Testis (tissue), 3 donors: Measurements from ENCODE around the gene ABHD2. TPM values are rescaled to one million over a fixed set of nuclear protein-coding genes. Genes with fewer than 3 reads are reported as not detected.

Experiments used
- DNase-seq: peaks from one replicate; pipeline ENCODE4 v3.0.0-alpha.2; 2019
- H3K27ac ChIP-seq, 2 donors: fragments of 200-600 bp; sonication (generic); one replicate each; pipeline ENCODE4 v1.5.1; 2019
- H3K27me3 ChIP-seq: fragments of 200-600 bp; sonication (generic); one replicate; pipeline ENCODE4 v1.5.1; 2019
- H3K36me3 ChIP-seq: fragments of 200-600 bp; sonication (generic); one replicate; pipeline ENCODE4 v1.5.1; 2017; ENCODE audit warnings: low read depth; ENCODE audit errors: missing control alignments
- H3K4me1 ChIP-seq: fragments of 200-600 bp; sonication (generic); one replicate; pipeline ENCODE4 v1.5.1; 2019
- H3K4me3 ChIP-seq, 2 donors: fragments of 200-600 bp; sonication (generic); one replicate each; pipeline ENCODE4 v1.5.1; 2017 to 2019
- H3K9me3 ChIP-seq: fragments of 200-600 bp; sonication (generic); one replicate; pipeline ENCODE4 v1.5.1; 2017
- POLR2A ChIP-seq: fragments of 450-650 bp; IDR thresholded peaks from one replicate; pipeline ENCODE4 v1.6.1; 2017; ENCODE audit warnings: antibody characterized with exemption, mild to moderate bottlenecking, moderate library complexity
- WGBS, 2 donors: methylation state at CpG; one replicate each; pipeline ENCODE4 v1.1.5; 2018; 5-methylcytosine and 5-hydroxymethylcytosine counted together
- intact Hi-C: fragments of 100-400 bp; cut with DNase I; formaldehyde crosslinking; loops from one replicate; pipeline ENCODE4 v1.15.1; 2023; ENCODE audit warnings: low total_unique reads
- polyA plus RNA-seq: library from polyadenylated mRNA; stranded (reverse); fragments of 350-450 nt; fragmentation: Illumina TruSeq; extraction: RNeasy Lipid Tissue Mini Kit (QIAGEN cat#74804); gene quantifications from one replicate; pipeline ENCODE4 v1.2.3, GENCODE V29; 2014; ENCODE audit warnings: low read depth, low replicate concordance; ENCODE audit not compliant: insufficient read depth
- total RNA-seq, 2 donors: library from RNA; depleted of rRNA; stranded (reverse); fragments of >200 nt; gene quantifications; one replicate each; pipeline ENCODE4 v1.2.3, GENCODE V29; 2016
- TF ChIP-seq, protein P1 (sequence below), 3 experiments: fragments of 450-650 bp in 2 of 3; fragments of 200-600 bp in 1 of 3; sonication (generic) in 1 of 3; IDR thresholded peaks; one replicate each; pipeline ENCODE4 v1.5.1; 2016 to 2019; ENCODE audit warnings: antibody characterized with exemption in 3 of 3, mild to moderate bottlenecking in 2 of 3, moderate library complexity in 1 of 3

ABHD2 gene
- total and polyA plus RNA-seq, 3 donors from 2014 or later: 82.5 to 214 (median 109) TPM

DNA sequence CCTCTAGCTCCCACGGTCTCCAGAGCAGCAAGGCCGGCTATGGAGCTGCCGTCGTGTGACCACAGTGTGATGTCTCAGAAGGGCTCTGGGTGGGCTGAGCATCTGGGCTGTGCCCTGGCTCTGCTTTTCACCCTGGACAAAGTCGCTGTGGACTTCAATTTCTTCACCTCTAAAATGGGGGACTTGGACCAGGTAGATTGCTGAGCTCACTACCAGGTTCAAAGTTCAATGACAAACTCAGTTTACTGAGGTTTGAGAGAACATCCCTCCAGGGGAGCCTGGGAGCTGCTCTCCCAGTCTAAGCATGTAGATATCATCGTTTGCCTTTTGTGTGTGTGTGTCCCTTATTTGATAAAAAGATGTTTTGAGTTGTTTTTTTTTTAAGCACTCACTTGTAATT is 108.0 kb downstream of the ABHD2 start:
- Histone ChIP-seq H3K4me3 (no peak overlapping the region), H3K36me3 (peaks cover 3% of the 10 kb centered on the region), H3K9me3 (no peaks in the 10 kb centered on the region), H3K27ac (no peak overlapping the region), H3K4me1 (no peaks in the 10 kb centered on the region), H3K27me3 (no peaks in the 10 kb centered on the region)
- intact Hi-C loops: no loop called here
- DNase-seq: no peak
- WGBS, 2 donors: 76 to 84% methylated on average over 4 to 6 of the region's 6 CpGs
- no peak for TF ChIP-seq POLR2A
- TF ChIP-seq, protein P1, sequence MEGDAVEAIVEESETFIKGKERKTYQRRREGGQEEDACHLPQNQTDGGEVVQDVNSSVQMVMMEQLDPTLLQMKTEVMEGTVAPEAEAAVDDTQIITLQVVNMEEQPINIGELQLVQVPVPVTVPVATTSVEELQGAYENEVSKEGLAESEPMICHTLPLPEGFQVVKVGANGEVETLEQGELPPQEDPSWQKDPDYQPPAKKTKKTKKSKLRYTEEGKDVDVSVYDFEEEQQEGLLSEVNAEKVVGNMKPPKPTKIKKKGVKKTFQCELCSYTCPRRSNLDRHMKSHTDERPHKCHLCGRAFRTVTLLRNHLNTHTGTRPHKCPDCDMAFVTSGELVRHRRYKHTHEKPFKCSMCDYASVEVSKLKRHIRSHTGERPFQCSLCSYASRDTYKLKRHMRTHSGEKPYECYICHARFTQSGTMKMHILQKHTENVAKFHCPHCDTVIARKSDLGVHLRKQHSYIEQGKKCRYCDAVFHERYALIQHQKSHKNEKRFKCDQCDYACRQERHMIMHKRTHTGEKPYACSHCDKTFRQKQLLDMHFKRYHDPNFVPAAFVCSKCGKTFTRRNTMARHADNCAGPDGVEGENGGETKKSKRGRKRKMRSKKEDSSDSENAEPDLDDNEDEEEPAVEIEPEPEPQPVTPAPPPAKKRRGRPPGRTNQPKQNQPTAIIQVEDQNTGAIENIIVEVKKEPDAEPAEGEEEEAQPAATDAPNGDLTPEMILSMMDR (IDR thresholded peaks at IDR 0.05): no peak

DNA sequence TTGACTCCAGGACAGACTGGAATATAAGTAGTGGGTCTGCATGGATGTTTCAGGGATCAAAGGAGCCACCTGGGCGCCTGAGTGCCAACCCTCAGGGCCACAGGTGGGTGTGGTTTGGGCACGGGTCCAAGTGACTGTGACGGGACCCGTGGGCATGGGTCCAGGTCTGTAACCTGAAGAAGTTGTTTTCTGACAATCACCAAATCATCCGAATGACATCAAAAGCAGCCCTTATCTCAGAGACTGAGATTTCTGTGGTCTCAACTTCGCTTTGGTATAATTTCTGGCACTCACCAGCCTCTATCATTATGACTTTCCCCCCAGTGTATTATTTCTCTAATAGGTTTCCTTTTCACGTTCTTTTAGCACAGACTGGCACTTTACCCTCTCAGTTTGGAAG is 108.7 kb downstream of the ABHD2 start:
- peak overlapping the region in 1 of 2 donors; percentile 41 for H3K27ac ChIP-seq
- no peaks in the 10 kb centered on the region for H3K9me3 ChIP-seq
- no peak for DNase-seq
- intact Hi-C loops: no loop called here
- peaks cover 3% of the 10 kb centered on the region for H3K36me3 ChIP-seq
- H3K4me1 ChIP-seq: no peaks in the 10 kb centered on the region
- WGBS, 2 donors: 55 to 62% methylated on average over 7 of the region's 7 CpGs
- no peaks in the 10 kb centered on the region for H3K27me3 ChIP-seq
- H3K4me3 ChIP-seq: no peak overlapping the region
- TF ChIP-seq, protein P1 (IDR thresholded peaks at IDR 0.05): no peak
- no peak for TF ChIP-seq POLR2A

DNA sequence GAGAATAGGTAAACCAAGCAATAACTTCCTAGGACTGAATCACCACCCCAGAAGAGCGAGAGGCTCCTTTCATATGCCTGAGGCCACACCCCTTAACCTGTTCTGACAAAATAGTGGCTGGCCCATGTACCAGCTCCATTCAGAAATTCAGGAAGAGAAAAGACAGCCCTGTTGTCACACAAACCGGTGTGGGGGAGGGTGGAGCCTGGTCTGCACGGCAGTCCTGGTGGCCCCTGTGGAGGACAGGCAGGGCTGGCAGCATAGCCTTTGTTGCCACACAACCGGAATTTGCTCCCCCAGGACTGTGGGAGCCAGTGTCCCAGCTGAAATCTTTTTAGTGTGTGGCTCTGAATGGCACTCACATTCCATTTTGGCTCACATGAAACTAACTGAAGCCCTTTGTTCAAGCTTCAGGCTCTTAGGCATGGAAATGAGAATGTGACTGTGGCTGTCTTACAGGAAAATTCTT is 109.3 kb downstream of the ABHD2 start:
- intact Hi-C loops: no loop called here
- H3K4me3 ChIP-seq: no peak overlapping the region
- no peaks in the 10 kb centered on the region for H3K9me3 ChIP-seq
- H3K4me1 ChIP-seq: no peaks in the 10 kb centered on the region
- no peaks in the 10 kb centered on the region for H3K27me3 ChIP-seq
- WGBS, 2 donors: 59 to 71% methylated on average over 4 of the region's 4 CpGs
- DNase-seq: peak; percentile 55
- peaks cover 3% of the 10 kb centered on the region for H3K36me3 ChIP-seq
- TF ChIP-seq, protein P1 (IDR thresholded peaks at IDR 0.05): no peak
- TF ChIP-seq POLR2A: no peak
- H3K27ac ChIP-seq: peak overlapping the region in 1 of 2 donors; percentile 41

DNA sequence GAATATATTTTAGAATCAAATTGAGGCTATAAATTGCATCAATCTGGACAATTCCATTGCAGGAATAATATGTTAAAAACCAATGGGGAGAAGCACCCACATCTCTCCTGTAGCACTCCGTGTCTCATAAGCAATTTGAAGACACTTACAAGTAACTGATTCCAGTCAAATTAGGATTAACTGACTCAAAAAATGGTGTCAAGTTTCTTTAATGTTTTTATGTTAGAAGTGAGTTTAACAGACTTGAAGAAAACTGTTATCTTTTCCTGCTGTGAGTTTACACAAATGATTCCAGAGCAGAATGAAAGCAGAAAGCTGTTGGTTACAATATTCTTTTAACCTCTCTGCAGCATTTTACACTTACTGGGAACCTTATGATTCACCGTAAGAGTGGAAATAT is 109.9 kb downstream of the ABHD2 start:
- H3K27ac ChIP-seq: peak overlapping the region in 1 of 2 donors; percentile 41
- no peaks in the 10 kb centered on the region for H3K4me1 ChIP-seq
- WGBS, 2 donors: 79 to 86% methylated on average over 2 of the region's 2 CpGs
- H3K36me3 ChIP-seq: peaks cover 3% of the 10 kb centered on the region
- H3K9me3 ChIP-seq: no peaks in the 10 kb centered on the region
- H3K27me3 ChIP-seq: no peaks in the 10 kb centered on the region
- no peak overlapping the region for H3K4me3 ChIP-seq
- intact Hi-C loops: no loop called here
- no peak for DNase-seq
- TF ChIP-seq, protein P1 (IDR thresholded peaks at IDR 0.05): no peak
- no peak for TF ChIP-seq POLR2A

DNA sequence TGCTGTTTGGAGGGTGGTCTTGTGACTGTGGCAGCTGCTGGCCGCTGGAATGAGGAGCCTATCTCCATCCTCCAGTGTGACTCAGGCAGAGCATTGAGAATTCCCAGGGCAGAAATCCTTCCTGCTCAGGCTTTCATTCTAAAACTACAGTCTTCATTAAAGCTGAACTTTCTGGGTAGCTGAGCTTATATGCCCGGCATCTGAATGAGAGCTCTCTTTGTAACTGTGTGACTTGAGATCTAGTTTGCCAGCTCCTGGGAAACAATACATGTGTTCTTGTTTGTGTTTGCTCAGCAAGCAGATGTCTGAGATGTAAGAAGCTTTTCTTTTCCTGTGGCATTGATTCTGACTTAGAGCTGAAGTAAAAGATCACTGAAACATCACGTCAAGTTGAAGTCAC is 110.7 kb downstream of the ABHD2 start:
- Histone ChIP-seq H3K9me3 (no peaks in the 10 kb centered on the region), H3K27me3 (no peaks in the 10 kb centered on the region), H3K27ac (no peak overlapping the region), H3K4me3 (no peak overlapping the region), H3K4me1 (no peaks in the 10 kb centered on the region), H3K36me3 (peaks cover 3% of the 10 kb centered on the region)
- intact Hi-C loops: no loop called here
- TF ChIP-seq, protein P1 (IDR thresholded peaks at IDR 0.05): no peak
- TF ChIP-seq POLR2A: no peak
- DNase-seq: no peak
- 71 to 79% methylated on average over 2 to 3 of the region's 3 CpGs for WGBS, 2 donors
